OCI-LY7 (cell line): Measurements from ENCODE around the gene ALPK3. TPM values are rescaled to one million over a fixed set of nuclear protein-coding genes. Genes with fewer than 3 reads are reported as not detected.

Experiments
- BruUV-seq: library from RNA; stranded (reverse); fragments of 400-500 nt; replicated peaks from 2 replicates; lab custom pipeline; 2021; lab: Mats Ljungman, UMichigan
- CTCF ChIA-PET: fragments of 300-600 bp; sonication (Branson Sonifier 250); formaldehyde crosslinking; loops from one replicate; lab custom pipeline; 2022; ENCODE audit warnings: antibody characterized with exemption; ENCODE audit not compliant: unreplicated experiment; lab: Charles Lee
- POLR2A ChIA-PET: fragments of 300-600 bp; sonication (Branson Sonifier 250); formaldehyde crosslinking; loops from one replicate; lab custom pipeline; 2022; ENCODE audit warnings: antibody characterized with exemption; lab: Charles Lee
- DNase-seq: peaks from one replicate; pipeline ENCODE4 v3.0.0-alpha.2; 2015; ENCODE audit warnings: low spot score
- H2AFZ ChIP-seq: fragments of 200-600 bp; sonication (generic), shearing (Covaris generic); 2 replicates; pipeline ENCODE4 v1.6.1; 2014; ENCODE audit warnings: mild to moderate bottlenecking, antibody characterized with exemption, low read length, moderate library complexity
- H3K27ac ChIP-seq: fragments of 200-600 bp; sonication (generic); 2 replicates; pipeline ENCODE4 v1.5.1; 2014; ENCODE audit warnings: mixed run types, low read depth, mild to moderate bottlenecking, moderate library complexity, low read length, inconsistent platforms; ENCODE audit not compliant: poor library complexity, severe bottlenecking
- H3K36me3 ChIP-seq: fragments of 200-600 bp; sonication (generic); 2 replicates; pipeline ENCODE4 v1.6.1; 2014; ENCODE audit warnings: mild to moderate bottlenecking, antibody characterized with exemption, low read length, moderate library complexity, mixed read lengths; ENCODE audit not compliant: insufficient read depth
- H3K4me1 ChIP-seq: fragments of 200-600 bp; sonication (generic); 2 replicates; pipeline ENCODE4 v1.5.1; 2014; ENCODE audit warnings: mild to moderate bottlenecking, low read length; ENCODE audit not compliant: insufficient read depth, poor library complexity, severe bottlenecking
- H3K4me2 ChIP-seq: fragments of 200-600 bp; sonication (generic); 2 replicates; pipeline ENCODE4 v1.6.1; 2014; ENCODE audit warnings: mild to moderate bottlenecking, low read length
- H3K4me3 ChIP-seq: fragments of 200-600 bp; sonication (generic); 2 replicates; pipeline ENCODE4 v1.5.1; 2014; ENCODE audit warnings: mild to moderate bottlenecking, low read depth, low read length; ENCODE audit not compliant: poor library complexity, severe bottlenecking
- H3K79me2 ChIP-seq: fragments of 200-600 bp; sonication (generic); 2 replicates; pipeline ENCODE4 v1.6.1; 2016; ENCODE audit warnings: low read depth, mild to moderate bottlenecking, low read length, moderate library complexity, mixed read lengths; ENCODE audit not compliant: insufficient read depth
- H3K9me2 ChIP-seq: fragments of 200-600 bp; sonication (generic); 2 replicates; pipeline ENCODE4 v1.6.1; 2016; ENCODE audit warnings: mild to moderate bottlenecking, low read length, mixed read lengths; ENCODE audit not compliant: insufficient read depth
- H3K9me3 ChIP-seq: fragments of 200-600 bp; sonication (generic); 2 replicates; pipeline ENCODE4 v1.6.1; 2014; ENCODE audit warnings: mild to moderate bottlenecking, mixed run types, low read length, mixed read lengths
- H4K20me1 ChIP-seq: fragments of 200-600 bp; sonication (generic); 2 replicates; pipeline ENCODE4 v1.6.1; 2014; ENCODE audit warnings: mild to moderate bottlenecking, antibody characterized with exemption, low read length, moderate library complexity, mixed read lengths; ENCODE audit not compliant: insufficient read depth
- CTCF ChIP-seq: fragments of 200-600 bp; sonication (generic); conservative IDR thresholded peaks from 2 replicates; pipeline ENCODE4 v1.5.1; 2014; ENCODE audit warnings: mild to moderate bottlenecking, antibody characterized with exemption, low read length, moderate library complexity, mixed read lengths
- EZH2phosphoT487 ChIP-seq: fragments of 200-600 bp; sonication (generic); IDR thresholded peaks from 2 replicates; pipeline ENCODE4 v1.6.1; 2018; ENCODE audit warnings: low read depth, borderline replicate concordance, mild to moderate bottlenecking, mixed run types, antibody characterized with exemption, low read length, moderate library complexity, mixed read lengths
- intact Hi-C: fragments of 100-400 bp; cut with micrococcal nuclease; formaldehyde crosslinking; loops from one replicate; pipeline ENCODE4 v1.10.0; 2022; ENCODE audit not compliant: unreplicated experiment
- total RNA-seq, 2 experiments: library from RNA; depleted of rRNA in 1 of 2; stranded (reverse); fragments of >200 nt in 1 of 2; shearing (Covaris generic) in 1 of 2; gene quantifications; 2 replicates each; pipeline ENCODE4 v1.2.3, GENCODE V29; 2014 to 2022

The ALPK3 gene
- total RNA-seq, 2 experiments from 2014 or later: 0.16 to 0.23 TPM

- H3K4me1 ChIP-seq: no peaks in the 10 kb centered on the region
- DNase-seq: no peak
- H3K4me2 ChIP-seq: no peak overlapping the region
- H3K9me2 ChIP-seq: no peaks in the 10 kb centered on the region
- no TSS peak for BruUV-seq
- no peaks in the 10 kb centered on the region for H3K79me2 ChIP-seq
- no peak overlapping the region for H3K4me3 ChIP-seq
- intact Hi-C loops: no loop called here
- CTCF ChIA-PET: no interaction called here
- POLR2A ChIA-PET: interaction anchor here (0.8 to 1.1 kb wide), 2 partner anchors 9 to 183 kb away, joined by 3 read pairs; no protein-coding TSS in a partner anchor
- no peaks in the 10 kb centered on the region for H4K20me1 ChIP-seq
- H3K36me3 ChIP-seq: no peaks in the 10 kb centered on the region
- TF ChIP-seq EZH2phosphoT487: no peak
- TF ChIP-seq CTCF: no peak
- H3K27ac ChIP-seq: no peak overlapping the region
- H2AFZ ChIP-seq: no peak overlapping the region
- no peaks in the 10 kb centered on the region for H3K9me3 ChIP-seq
These were observed 18.6 kb downstream of the ALPK3 start for GRCh38 chr15:84835661-84836337.

GRCh38 chr15:84836844-84837243 lies 19.7 kb downstream of the ALPK3 start:
- Histone ChIP-seq H4K20me1 (no peaks in the 10 kb centered on the region), H3K79me2 (no peaks in the 10 kb centered on the region), H3K4me3 (no peak overlapping the region), H3K36me3 (no peaks in the 10 kb centered on the region), H3K27ac (no peak overlapping the region), H3K4me2 (no peak overlapping the region), H3K9me3 (no peaks in the 10 kb centered on the region), H3K9me2 (no peaks in the 10 kb centered on the region), H3K4me1 (no peaks in the 10 kb centered on the region), H2AFZ (no peak overlapping the region)
- ChIA-PET POLR2A (interaction anchor here (0.6 to 1.1 kb wide), 2 partner anchors 10 to 223 kb away, joined by 3 read pairs; no protein-coding TSS in a partner anchor), CTCF (interaction anchor here (1.0 kb wide), 1 partner anchor 24 kb away, joined by 3 read pairs; no protein-coding TSS in a partner anchor)
- no TSS peak for BruUV-seq
- TF ChIP-seq CTCF (no peak), EZH2phosphoT487 (no peak)
- intact Hi-C loops: no loop called here
- DNase-seq: no peak

- H3K4me1 ChIP-seq: no peaks in the 10 kb centered on the region
- TF ChIP-seq EZH2phosphoT487: no peak
- no peak for TF ChIP-seq CTCF
- H3K9me2 ChIP-seq: no peaks in the 10 kb centered on the region
- POLR2A ChIA-PET: interaction anchor here (0.8 kb wide), 1 partner anchor 207 kb away, joined by 3 read pairs; no protein-coding TSS in a partner anchor
- no peaks in the 10 kb centered on the region for H3K79me2 ChIP-seq
- H3K9me3 ChIP-seq: no peaks in the 10 kb centered on the region
- no peaks in the 10 kb centered on the region for H4K20me1 ChIP-seq
- H2AFZ ChIP-seq: no peak overlapping the region
- no peak overlapping the region for H3K4me2 ChIP-seq
- H3K36me3 ChIP-seq: no peaks in the 10 kb centered on the region
- BruUV-seq: no TSS peak
- H3K27ac ChIP-seq: no peak overlapping the region
- CTCF ChIA-PET: interaction anchor here (0.6 kb wide), 1 partner anchor 89 kb away, joined by 3 read pairs; no protein-coding TSS in a partner anchor
- intact Hi-C loops: loop anchor here (10.0 kb wide), 1 partner anchor 325 kb away; no protein-coding TSS in a partner anchor
- no peak for DNase-seq
- no peak overlapping the region for H3K4me3 ChIP-seq
These were observed 22.6 kb downstream of the ALPK3 start for GRCh38 chr15:84839714-84840113.
